HL-60/S4 treated with phorbol 12-myristate 13-acetate at 8.2 ng/mL for 4 days and 3 days (cell line): ENCODE data around the gene BBLN.
"Not testable (repeated sequence)": the region's sequence is repeated elsewhere in the genome, so short reads cannot be mapped to it uniquely, and the experiment has no call there.

Experiments
- in situ Hi-C: fragments of 300-500 bp; cut with MboI; formaldehyde crosslinking; loops from 2 replicates; pipeline ENCODE4 v1.15.0; 2022; ENCODE audit warnings: low sequenced_read_pairs

BBLN gene

DNA sequence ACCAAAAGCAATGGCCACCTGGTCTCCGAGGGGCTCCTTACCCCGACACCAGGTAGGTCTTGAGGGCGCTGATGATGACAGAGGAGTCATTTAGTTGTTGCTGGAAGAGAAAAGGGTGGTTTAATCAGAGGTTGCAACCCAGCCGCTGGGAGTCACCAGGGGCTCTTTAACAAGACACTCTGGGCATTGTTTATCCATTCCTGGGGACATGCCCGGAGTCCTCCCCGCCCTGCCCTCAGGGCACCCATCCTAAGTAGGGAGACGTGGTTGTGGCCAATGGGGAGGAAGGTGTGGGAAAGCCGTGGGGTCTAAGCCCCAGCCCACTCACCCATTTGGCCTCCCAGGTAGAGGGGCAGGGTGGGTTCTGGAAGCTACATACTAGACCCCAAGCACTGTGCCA is 35.6 kb upstream of the BBLN start:
- in situ Hi-C loops: no loop called here

DNA sequence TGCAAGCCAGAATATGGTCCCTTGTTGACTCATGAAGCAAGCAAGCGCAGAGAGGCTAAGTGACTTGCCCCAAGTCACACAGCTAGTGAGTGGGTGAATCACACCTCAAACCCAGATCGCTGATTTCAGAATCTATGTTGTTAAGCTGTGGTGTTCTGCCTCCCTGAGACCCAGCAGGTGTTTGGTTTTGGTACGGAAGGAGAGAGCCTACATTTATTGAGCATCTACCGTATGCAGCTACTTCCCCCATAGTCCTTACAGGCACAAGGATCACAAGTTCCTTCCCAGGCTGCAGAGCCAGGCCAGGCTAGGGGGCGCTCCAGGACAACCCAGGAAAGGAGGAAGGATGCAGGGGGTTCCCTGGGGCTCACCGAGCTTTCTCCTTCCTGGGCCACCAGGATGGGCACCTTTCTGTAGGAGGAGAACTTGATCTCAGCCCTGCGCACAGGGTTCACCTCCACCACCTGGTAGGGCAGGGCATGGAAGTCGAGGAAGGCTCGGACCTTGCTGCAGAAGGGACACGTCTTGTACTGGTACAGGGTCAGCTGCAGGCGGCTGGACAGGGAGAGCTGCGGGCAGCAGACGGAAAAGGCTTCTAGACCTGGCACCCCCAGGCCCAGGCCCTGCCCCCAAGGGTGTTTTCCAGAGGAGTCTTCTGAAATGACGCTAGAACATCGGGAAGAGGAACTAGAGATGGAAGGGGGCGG is 35.0 kb upstream of the BBLN start:
- in situ Hi-C loops: no loop called here

DNA sequence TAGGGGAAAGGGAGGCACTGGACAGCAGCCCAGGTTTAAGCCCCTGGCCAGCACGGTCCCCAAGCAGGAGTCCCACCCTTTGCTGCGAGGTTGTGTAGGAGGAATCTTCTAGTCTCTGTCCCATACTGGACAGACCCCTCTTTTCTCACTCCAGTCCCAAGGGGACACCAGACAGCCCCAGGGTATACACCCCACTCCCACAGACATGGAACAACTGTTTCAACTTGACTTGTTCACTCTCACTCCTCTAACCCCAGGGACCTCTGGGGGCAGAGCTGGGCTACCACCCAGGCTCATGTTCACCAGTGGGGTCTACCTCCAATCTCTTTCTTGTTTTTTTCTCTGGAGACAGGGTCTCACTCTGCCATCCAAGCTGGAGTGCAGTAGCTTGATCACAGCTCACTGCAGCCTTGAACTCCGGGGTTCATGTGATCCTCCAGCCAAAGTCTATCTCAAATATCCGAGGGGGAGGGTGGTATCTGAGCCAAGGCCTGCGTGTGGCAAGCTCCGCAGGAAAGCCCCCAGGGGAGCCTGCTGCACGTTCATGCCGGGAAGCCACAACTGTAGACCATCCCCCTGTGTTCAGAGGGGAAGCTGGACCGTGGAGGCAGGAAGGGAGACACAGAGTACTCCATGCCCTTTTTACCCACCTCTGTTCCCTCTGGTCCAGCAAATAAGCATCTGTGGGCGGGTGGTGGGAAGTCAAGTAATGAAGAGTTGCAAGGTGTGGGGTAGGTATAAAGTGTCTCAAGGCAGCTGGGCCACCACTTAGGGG is 34.3 kb upstream of the BBLN start:
- in situ Hi-C loops: no loop called here

DNA sequence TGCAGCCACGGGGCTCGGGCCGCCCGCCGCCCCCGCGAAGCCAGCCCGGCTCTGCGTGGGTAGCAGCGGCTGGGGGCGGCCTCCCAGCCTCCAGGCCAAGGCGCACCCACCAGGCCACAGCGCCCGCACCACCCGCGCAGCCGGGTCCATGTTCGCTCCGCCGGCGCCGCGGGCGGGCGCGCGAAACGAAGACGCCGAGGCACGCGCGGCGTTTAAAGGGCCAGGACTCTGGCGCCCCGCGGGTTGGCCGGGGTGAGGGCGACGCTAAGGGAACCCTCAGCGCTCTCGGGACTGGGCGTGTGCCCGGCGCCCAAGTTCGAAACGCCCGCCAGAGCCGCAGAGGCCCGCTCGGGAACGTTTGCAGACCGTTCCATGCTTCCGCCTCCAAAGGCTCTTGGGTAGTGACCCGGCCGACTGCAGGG is 32.5 kb upstream of the BBLN start, which contains the start of gene PTGES2:
PTGES2 (minus strand) TSS at position 162 of the 422 bp plus-strand sequence; CDS start at position 150, 12 bp downstream.
- in situ Hi-C loops: no loop called here

- in situ Hi-C loops: no loop called here
These were observed 31.9 kb upstream of the BBLN start for GRCh38 chr9:128127990-128128835.

DNA sequence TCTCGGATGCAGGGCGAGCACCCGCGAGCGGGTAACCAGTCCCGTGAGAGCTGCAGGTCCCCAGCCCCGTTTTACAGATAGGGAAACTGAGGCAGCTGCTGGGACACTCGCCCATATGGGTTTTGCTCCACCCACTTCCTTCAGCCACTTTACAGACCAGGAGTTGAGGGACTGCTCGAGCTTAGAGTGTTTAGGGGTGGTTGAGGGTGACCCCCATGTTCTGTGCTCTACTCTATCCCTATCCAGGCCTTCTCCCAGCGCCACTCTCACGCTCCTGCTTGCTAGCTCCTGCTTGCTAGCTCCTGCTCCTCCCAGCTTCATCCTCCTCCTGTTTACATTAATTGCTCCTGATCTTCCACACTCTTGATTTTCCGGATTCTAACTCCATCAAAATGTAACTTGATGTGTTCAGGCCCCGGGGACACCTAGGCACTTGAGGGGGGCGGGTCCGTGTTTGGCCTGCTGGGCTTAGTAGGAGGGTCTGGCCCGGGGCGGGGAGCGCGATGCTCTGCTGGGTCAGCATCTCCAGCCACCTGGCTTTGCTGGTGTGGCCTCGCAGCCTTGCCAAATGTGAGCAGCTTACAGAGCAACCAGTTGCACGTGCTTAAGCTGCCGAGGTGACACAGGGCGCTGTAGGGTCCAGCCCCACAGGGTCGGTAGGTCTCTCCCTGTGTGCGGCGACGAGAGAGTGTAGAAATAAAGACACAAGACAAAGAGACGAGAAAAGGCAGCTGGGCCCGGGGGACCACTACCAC is 31.1 kb upstream of the BBLN start:
- in situ Hi-C loops: no loop called here

GRCh38 chr9:128129976-128130590 is 30.0 kb upstream of the BBLN start:
- in situ Hi-C loops: not testable (repeated sequence)

DNA sequence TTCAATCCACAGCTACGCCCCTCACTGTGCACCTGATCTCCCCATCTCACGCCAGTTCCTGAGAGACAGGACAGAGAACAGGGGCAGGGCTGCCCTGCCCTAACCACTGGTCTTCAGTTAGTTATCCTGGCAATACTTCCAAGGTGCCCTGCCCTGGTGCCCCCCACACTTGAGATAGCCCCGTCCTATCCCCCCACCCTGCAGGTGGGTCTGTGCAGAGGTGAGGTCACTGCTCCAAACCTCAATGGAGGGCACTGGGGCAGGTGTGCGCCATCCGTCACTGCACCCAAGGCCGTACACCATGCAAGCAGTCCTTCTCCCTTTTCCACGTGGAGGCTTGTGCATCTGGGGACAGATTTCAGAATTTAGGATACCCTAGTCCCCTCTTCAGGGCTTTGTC is 29.4 kb upstream of the BBLN start:
- in situ Hi-C loops: not testable (repeated sequence)

DNA sequence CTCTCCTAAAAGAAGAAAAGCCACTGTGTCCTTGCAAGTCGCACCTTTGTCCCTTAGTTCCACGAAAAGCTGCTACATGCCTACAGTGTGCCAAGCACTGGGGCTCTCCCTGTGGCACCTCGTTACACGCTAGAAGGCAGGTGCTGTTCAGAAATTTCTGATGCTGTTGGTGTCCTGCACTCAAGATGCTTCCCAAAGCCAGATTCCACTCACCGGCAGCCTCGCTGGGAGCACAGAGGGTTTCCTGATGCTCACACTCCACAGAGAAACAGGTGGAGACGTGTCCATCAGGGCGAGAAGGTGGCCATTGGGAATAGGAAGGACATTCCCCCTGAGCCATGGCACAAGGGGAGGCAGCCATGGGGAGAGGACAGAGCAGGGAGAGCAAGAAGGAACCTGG is 28.7 kb upstream of the BBLN start:
- in situ Hi-C loops: not testable (repeated sequence)

- in situ Hi-C loops: not testable (repeated sequence)
These were observed 27.9 kb upstream of the BBLN start for GRCh38 chr9:128132139-128132538.

GRCh38 chr9:128135561-128135960 is 24.5 kb upstream of the BBLN start:
- in situ Hi-C loops: not testable (repeated sequence)

DNA sequence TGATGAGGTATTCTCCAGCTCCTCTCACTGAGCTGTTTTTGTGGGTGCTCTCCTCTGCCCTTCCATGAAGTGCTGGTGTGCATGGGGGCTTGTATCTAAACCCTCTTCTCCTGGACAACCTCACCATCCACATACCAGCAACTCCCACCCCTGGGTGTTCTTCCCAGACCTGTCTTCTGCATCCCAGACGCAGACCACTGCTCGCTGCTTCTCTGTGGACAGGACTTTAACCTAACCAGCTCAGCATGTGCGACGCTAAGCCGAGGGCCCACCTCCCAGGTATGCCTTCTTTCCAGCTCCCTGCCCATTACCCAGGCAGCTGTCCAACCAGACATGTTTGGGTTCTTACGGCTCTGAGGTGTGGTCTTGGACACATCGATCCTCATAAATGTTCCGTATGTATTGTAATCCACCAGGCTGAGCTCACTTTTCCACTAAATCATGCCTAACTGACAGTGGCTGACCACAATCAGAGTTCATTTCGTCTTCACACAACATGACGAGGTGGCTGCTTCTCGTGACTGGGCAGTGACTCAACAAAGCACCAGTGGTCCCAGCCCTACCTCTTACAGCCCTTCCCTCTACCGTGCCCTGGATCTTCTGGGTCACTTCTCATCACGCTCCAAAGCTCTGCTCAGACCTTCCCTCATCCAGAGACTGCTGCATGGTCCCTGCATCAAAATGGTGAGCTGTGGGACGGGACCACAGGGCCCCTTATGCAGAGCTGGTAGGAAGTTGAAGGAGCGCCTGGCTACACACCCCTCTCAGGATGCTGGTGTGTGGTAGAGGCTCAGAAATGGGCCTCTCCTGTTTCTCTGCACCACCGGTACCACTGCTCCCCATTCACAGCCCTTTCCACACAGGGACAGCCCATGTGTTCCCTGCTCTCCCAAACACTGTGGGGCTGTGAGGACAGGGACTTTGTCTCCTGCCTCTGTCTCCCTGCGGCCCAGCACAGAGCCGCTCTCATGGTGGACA is 23.0 kb upstream of the BBLN start:
- in situ Hi-C loops: no loop called here

- in situ Hi-C loops: no loop called here
These were observed 22.1 kb upstream of the BBLN start for GRCh38 chr9:128138001-128138400.

- in situ Hi-C loops: no loop called here
These were observed 20.4 kb upstream of the BBLN start for GRCh38 chr9:128139621-128140020.

- in situ Hi-C loops: no loop called here
These were observed 18.5 kb upstream of the BBLN start for GRCh38 chr9:128141604-128142003.

DNA sequence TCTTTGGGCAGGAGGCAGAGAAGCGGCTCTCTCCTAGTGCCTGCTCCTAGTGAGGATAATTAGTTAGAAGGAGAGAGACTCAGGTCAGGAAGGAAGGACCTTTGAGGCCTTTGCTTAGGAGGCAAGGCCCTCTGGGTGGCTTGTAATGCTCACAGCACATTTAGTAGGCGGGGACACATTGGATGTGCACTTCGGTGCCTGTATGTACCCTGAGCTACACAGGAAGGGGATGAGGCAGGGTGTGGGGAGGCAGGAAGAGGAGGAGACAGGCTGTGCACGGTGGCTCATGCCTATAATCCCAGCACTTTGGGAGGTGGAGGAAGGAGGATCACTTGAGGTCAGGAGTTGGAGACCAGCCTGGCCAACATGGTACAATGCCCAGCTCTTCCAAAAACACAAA is 18.0 kb upstream of the BBLN start:
- in situ Hi-C loops: no loop called here

GRCh38 chr9:128142596-128142995 is 17.5 kb upstream of the BBLN start:
- in situ Hi-C loops: no loop called here

DNA sequence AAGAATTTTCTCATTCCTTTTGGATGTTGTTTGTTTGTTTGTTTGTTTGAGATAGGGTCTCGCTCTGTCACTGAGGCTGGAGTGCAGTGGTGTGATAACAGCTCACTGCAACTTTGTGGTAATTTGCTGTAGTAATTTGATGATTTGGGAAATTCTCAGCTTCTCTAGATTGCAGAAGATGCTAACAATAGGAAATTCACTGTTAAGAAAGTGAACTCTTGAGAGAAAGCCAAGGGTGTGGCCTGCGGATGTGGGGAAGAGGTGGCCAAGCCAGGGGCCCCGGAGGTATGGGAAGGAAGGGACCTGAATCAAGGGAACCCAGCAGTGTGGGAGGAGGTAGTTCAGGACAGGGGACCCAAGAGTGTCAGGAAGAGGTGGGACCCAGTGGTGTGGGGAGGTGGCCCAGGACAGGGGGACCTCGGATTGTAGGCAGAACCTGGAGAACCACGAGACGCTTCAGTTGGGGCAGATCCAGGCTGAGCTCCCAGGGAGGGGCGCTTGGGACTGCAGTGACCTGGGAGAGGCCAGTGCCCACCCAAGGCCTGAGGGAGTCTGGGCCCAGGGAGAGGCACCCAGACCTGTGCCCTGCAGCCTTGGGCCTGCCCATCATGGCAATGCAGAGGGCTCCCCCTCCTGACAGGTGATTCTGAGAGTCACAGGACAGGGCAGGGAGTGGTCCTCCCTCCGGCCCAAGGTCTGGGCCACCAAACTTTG is 16.4 kb upstream of the BBLN start:
- in situ Hi-C loops: no loop called here
